ENCODE measurements around the gene LAMA3.

The LAMA3 gene

GRCh38 chr18:23667114-23667513 is 22.1 kb upstream of the LAMA3 start:
- DNase-seq (ENCODE audit: extremely low spot score, insufficient read length, low read depth) (no peak), FAIRE-seq (no peak)

- DNase-seq (ENCODE audit: extremely low spot score, insufficient read length, low read depth), result no peak
- FAIRE-seq, result no peak
These were observed 20.5 kb upstream of the LAMA3 start for GRCh38 chr18:23668731-23669130.

- DNase-seq (ENCODE audit: extremely low spot score, insufficient read length, low read depth), result no peak
- FAIRE-seq, result no peak
These were observed 20.0 kb upstream of the LAMA3 start for GRCh38 chr18:23669202-23669766.

- FAIRE-seq (no peak), DNase-seq (ENCODE audit: extremely low spot score, insufficient read length, low read depth) (no peak)
These were observed 19.3 kb upstream of the LAMA3 start for GRCh38 chr18:23669804-23670405.

- FAIRE-seq, result no peak
- DNase-seq (ENCODE audit: extremely low spot score, insufficient read length, low read depth), result no peak
These were observed 17.7 kb upstream of the LAMA3 start for GRCh38 chr18:23671564-23671963.

- no peak for DNase-seq (ENCODE audit: extremely low spot score, insufficient read length, low read depth)
- no peak for FAIRE-seq
These were observed 15.5 kb upstream of the LAMA3 start for GRCh38 chr18:23673725-23674124.

GRCh38 chr18:23675236-23675635 is 14.0 kb upstream of the LAMA3 start:
- FAIRE-seq (no peak), DNase-seq (ENCODE audit: extremely low spot score, insufficient read length, low read depth) (no peak)

- FAIRE-seq, result no peak
- DNase-seq (ENCODE audit: extremely low spot score, insufficient read length, low read depth), result no peak
These were observed 13.4 kb upstream of the LAMA3 start for GRCh38 chr18:23675896-23676295.

- FAIRE-seq (no peak), DNase-seq (ENCODE audit: extremely low spot score, insufficient read length, low read depth) (no peak)
These were observed 7.2 kb upstream of the LAMA3 start for GRCh38 chr18:23682045-23682444.

GRCh38 chr18:23682472-23682871 is 6.8 kb upstream of the LAMA3 start:
- no peak for FAIRE-seq
- DNase-seq (ENCODE audit: extremely low spot score, insufficient read length, low read depth), result no peak

GRCh38 chr18:23683155-23683554 is 6.1 kb upstream of the LAMA3 start:
- FAIRE-seq, result no peak
- no peak for DNase-seq (ENCODE audit: extremely low spot score, insufficient read length, low read depth)

- FAIRE-seq, result no peak
- DNase-seq (ENCODE audit: extremely low spot score, insufficient read length, low read depth), result no peak
These were observed 5.6 kb upstream of the LAMA3 start for GRCh38 chr18:23683671-23684070.

- DNase-seq (ENCODE audit: extremely low spot score, insufficient read length, low read depth) (no peak), FAIRE-seq (no peak)
These were observed 4.6 kb upstream of the LAMA3 start for GRCh38 chr18:23684515-23685197.

GRCh38 chr18:23688528-23688927 is 725 bp upstream of the LAMA3 start:
- FAIRE-seq (no peak), DNase-seq (ENCODE audit: extremely low spot score, insufficient read length, low read depth) (no peak)

GRCh38 chr18:23689616-23690504 is 607 bp downstream of the LAMA3 start:
- FAIRE-seq, result no peak
- no peak for DNase-seq (ENCODE audit: extremely low spot score, insufficient read length, low read depth)

GRCh38 chr18:23690505-23691068 is 1.3 kb downstream of the LAMA3 start:
- FAIRE-seq, result no peak
- DNase-seq (ENCODE audit: extremely low spot score, insufficient read length, low read depth), result no peak

GRCh38 chr18:23693846-23694245 is 4.6 kb downstream of the LAMA3 start:
- no peak for FAIRE-seq

GRCh38 chr18:23694637-23695430 is 5.6 kb downstream of the LAMA3 start:
- DNase-seq (ENCODE audit: extremely low spot score, insufficient read length, low read depth) (no peak), FAIRE-seq (no peak)

More at GRCh38 chr18:23693846-23694245, 4.6 kb downstream of the LAMA3 start:
- DNase-seq (ENCODE audit: extremely low spot score, insufficient read length, low read depth), result no peak

- DNase-seq (ENCODE audit: extremely low spot score, insufficient read length, low read depth), result no peak
- FAIRE-seq, result no peak
These were observed 11.8 kb downstream of the LAMA3 start for GRCh38 chr18:23701017-23701416.

All from GM18507 (cell line).